WTC11 (cell line): ENCODE measurements around the gene PTTG1IP2. TPM values are rescaled to one million over a fixed set of nuclear protein-coding genes. Genes with fewer than 3 reads are reported as not detected.

Source experiments
- ATAC-seq: fragments of 200-7000 bp; cut with Tn5 transposase; 2 replicates; pipeline ENCODE4 v1.10.0; 2021; ENCODE audit warnings: mild to moderate bottlenecking, moderate library complexity
- CTCF ChIA-PET: fragments of 300-600 bp; sonication (Branson Sonifier 250); formaldehyde crosslinking; loops from one replicate; lab custom pipeline; 2021; ENCODE audit warnings: antibody characterized with exemption; lab: Charles Lee
- POLR2A ChIA-PET: fragments of 350-600 bp; sonication (Branson Sonifier 250); formaldehyde crosslinking; loops from one replicate; lab custom pipeline; 2021; ENCODE audit warnings: antibody characterized with exemption; lab: Charles Lee
- DNase-seq: peaks from one replicate; pipeline ENCODE4 v3.0.0; 2021; ENCODE audit warnings: low spot score
- H3K27ac Mint-ChIP-seq: 2 replicates; pipeline ENCODE4 v1.8.0; 2021; ENCODE audit warnings: mixed read lengths
- H3K27me3 Mint-ChIP-seq: 2 replicates; pipeline ENCODE4 v1.8.0; 2021; ENCODE audit warnings: low read depth, mild to moderate bottlenecking, moderate library complexity, mixed read lengths
- H3K36me3 Mint-ChIP-seq: 2 replicates; pipeline ENCODE4 v1.8.0; 2021; ENCODE audit warnings: mixed read lengths
- H3K4me1 Mint-ChIP-seq: 2 replicates; pipeline ENCODE4 v1.8.0; 2022; ENCODE audit warnings: mixed read lengths
- H3K4me3 Mint-ChIP-seq: 2 replicates; pipeline ENCODE4 v1.8.0; 2021; ENCODE audit warnings: mild to moderate bottlenecking, moderate library complexity, mixed read lengths
- H3K9me3 Mint-ChIP-seq: 2 replicates; pipeline ENCODE4 v1.8.0; 2021; ENCODE audit warnings: mixed read lengths
- HMGXB4 ChIP-seq: sonication (generic); formaldehyde crosslinking; IDR thresholded peaks from 2 replicates; pipeline ENCODE4 v1.8.1; 2023; ENCODE audit warnings: mild to moderate bottlenecking, moderate library complexity, missing genetic modification reagents
- JAZF1 ChIP-seq: fragments of 250-450 bp; sonication (Bioruptor Pico); IDR thresholded peaks from 2 replicates; pipeline ENCODE4 v1.9.0; 2021; ENCODE audit warnings: moderate library complexity, mild to moderate bottlenecking, inconsistent platforms
- MXD4 ChIP-seq: fragments of 250-450 bp; sonication (Bioruptor Pico); IDR thresholded peaks from 2 replicates; pipeline ENCODE4 v1.8.0; 2021; ENCODE audit warnings: mild to moderate bottlenecking, moderate library complexity, borderline replicate concordance
- OVOL2 ChIP-seq: fragments of 250-450 bp; sonication (Bioruptor Pico); IDR thresholded peaks from 2 replicates; pipeline ENCODE4 v1.9.0; 2021; ENCODE audit warnings: mild to moderate bottlenecking, borderline replicate concordance
- ZBTB21 ChIP-seq: sonication (generic); formaldehyde crosslinking; IDR thresholded peaks from 2 replicates; pipeline ENCODE4 v1.8.1; 2023; ENCODE audit warnings: mild to moderate bottlenecking, missing genetic modification reagents, borderline replicate concordance
- ZBTB43 ChIP-seq: sonication (generic); formaldehyde crosslinking; IDR thresholded peaks from 2 replicates; pipeline ENCODE4 v1.8.1; 2023; ENCODE audit warnings: mild to moderate bottlenecking, missing genetic modification reagents
- ZNF232 ChIP-seq: sonication (generic); formaldehyde crosslinking; IDR thresholded peaks from 2 replicates; pipeline ENCODE4 v1.8.0; 2022; ENCODE audit warnings: mild to moderate bottlenecking, missing genetic modification reagents
- total RNA-seq: library from RNA; stranded (reverse); gene quantifications from 3 replicates; pipeline ENCODE4 v1.2.3, GENCODE V29; 2021
- TF ChIP-seq, protein P1 (sequence below): sonication (generic); formaldehyde crosslinking; IDR thresholded peaks from 2 replicates; pipeline ENCODE4 v1.8.0; 2023; ENCODE audit warnings: missing genetic modification reagents, mild to moderate bottlenecking, borderline replicate concordance
- TF ChIP-seq, protein P2 (sequence below): fragments of 250-450 bp; sonication (Bioruptor Pico); IDR thresholded peaks from 2 replicates; pipeline ENCODE4 v2.1.2; 2022; ENCODE audit warnings: mild to moderate bottlenecking, moderate library complexity
- TF ChIP-seq, protein P3 (sequence below): fragments of 250-450 bp; sonication (Bioruptor Pico); IDR thresholded peaks from 2 replicates; pipeline ENCODE4 v1.8.0; 2021; ENCODE audit warnings: mild to moderate bottlenecking

Gene PTTG1IP2
- total RNA-seq, 1 experiment from 2014 or later: not detected

DNA sequence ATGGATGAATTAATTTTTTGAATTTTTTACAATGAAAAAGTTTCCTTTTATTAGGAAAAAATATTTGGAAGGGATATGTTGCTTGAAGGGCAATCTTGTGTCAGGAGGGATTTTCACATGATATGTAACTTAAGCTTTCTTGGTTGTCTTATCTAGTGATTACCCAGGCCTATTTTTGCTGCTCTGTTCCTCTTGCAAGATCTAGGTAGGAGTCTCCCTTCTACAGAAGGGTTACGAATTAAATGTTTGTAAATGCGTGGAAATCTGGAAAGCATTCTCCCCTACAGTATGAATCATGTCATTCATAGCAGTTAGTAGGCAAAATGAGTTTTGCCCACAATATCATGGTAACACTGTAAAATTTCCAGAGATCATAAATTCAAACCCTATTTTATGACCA is 69.0 kb downstream of the PTTG1IP2 start:
- no peaks in the 10 kb centered on the region for H3K9me3 Mint-ChIP-seq
- no peaks in the 10 kb centered on the region for H3K36me3 Mint-ChIP-seq
- TF ChIP-seq, protein P1, sequence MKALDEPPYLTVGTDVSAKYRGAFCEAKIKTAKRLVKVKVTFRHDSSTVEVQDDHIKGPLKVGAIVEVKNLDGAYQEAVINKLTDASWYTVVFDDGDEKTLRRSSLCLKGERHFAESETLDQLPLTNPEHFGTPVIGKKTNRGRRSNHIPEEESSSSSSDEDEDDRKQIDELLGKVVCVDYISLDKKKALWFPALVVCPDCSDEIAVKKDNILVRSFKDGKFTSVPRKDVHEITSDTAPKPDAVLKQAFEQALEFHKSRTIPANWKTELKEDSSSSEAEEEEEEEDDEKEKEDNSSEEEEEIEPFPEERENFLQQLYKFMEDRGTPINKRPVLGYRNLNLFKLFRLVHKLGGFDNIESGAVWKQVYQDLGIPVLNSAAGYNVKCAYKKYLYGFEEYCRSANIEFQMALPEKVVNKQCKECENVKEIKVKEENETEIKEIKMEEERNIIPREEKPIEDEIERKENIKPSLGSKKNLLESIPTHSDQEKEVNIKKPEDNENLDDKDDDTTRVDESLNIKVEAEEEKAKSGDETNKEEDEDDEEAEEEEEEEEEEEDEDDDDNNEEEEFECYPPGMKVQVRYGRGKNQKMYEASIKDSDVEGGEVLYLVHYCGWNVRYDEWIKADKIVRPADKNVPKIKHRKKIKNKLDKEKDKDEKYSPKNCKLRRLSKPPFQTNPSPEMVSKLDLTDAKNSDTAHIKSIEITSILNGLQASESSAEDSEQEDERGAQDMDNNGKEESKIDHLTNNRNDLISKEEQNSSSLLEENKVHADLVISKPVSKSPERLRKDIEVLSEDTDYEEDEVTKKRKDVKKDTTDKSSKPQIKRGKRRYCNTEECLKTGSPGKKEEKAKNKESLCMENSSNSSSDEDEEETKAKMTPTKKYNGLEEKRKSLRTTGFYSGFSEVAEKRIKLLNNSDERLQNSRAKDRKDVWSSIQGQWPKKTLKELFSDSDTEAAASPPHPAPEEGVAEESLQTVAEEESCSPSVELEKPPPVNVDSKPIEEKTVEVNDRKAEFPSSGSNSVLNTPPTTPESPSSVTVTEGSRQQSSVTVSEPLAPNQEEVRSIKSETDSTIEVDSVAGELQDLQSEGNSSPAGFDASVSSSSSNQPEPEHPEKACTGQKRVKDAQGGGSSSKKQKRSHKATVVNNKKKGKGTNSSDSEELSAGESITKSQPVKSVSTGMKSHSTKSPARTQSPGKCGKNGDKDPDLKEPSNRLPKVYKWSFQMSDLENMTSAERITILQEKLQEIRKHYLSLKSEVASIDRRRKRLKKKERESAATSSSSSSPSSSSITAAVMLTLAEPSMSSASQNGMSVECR (CRISPR knock-in tag): no peak
- no peak for TF ChIP-seq JAZF1 (CRISPR knock-in tag)
- H3K4me1 Mint-ChIP-seq: peaks cover 26% of the 10 kb centered on the region
- ChIA-PET CTCF (interaction anchor here (1.2 kb wide), 1 partner anchor 17 kb away, joined by 3 read pairs; no protein-coding TSS in a partner anchor), POLR2A (no interaction called here)
- no peak overlapping the region for H3K27ac Mint-ChIP-seq
- no peaks in the 10 kb centered on the region for H3K27me3 Mint-ChIP-seq
- no peak overlapping the region for H3K4me3 Mint-ChIP-seq
- ATAC-seq (no peak), DNase-seq (no peak)

DNA sequence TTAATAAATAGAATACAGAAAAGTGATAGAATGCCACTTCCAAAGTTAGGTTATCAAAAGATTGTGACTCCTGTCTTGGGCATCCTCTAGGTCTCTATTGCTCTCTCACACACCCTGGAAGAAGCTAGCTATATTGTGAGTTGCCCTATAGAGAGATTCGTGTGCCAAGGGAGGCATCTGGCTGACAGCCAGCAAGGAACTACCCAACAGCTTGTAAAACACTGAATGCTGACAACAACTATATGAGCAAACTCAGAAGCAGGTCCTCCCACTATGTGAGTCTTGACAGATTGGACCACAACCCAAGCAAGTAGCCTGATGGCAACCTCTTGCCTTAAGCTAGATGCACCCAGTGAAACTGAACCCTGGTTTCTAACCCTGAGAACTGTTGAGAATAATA is 71.0 kb downstream of the PTTG1IP2 start:
- CTCF ChIA-PET: interaction anchor here (1.7 kb wide), 1 partner anchor 10 kb away, joined by 9 read pairs; no protein-coding TSS in a partner anchor
- DNase-seq: no peak
- peaks cover 14% of the 10 kb centered on the region for H3K4me1 Mint-ChIP-seq

More for the DNA sequence above, 71.0 kb downstream of the PTTG1IP2 start:
- H3K9me3 Mint-ChIP-seq: no peaks in the 10 kb centered on the region
- ATAC-seq: no peak
- H3K27me3 Mint-ChIP-seq: no peaks in the 10 kb centered on the region
- H3K4me3 Mint-ChIP-seq: no peak overlapping the region
- H3K27ac Mint-ChIP-seq: no peak overlapping the region
- no peaks in the 10 kb centered on the region for H3K36me3 Mint-ChIP-seq
- POLR2A ChIA-PET: no interaction called here
- TF ChIP-seq, protein P2, sequence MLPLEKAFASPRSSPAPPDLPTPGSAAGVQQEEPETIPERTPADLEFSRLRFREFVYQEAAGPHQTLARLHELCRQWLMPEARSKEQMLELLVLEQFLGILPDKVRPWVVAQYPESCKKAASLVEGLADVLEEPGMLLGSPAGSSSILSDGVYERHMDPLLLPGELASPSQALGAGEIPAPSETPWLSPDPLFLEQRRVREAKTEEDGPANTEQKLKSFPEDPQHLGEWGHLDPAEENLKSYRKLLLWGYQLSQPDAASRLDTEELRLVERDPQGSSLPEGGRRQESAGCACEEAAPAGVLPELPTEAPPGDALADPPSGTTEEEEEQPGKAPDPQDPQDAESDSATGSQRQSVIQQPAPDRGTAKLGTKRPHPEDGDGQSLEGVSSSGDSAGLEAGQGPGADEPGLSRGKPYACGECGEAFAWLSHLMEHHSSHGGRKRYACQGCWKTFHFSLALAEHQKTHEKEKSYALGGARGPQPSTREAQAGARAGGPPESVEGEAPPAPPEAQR: no peak
- TF ChIP-seq ZBTB43 (CRISPR knock-in tag) (no peak), ZNF232 (CRISPR knock-in tag) (no peak), HMGXB4 (no peak), OVOL2 (CRISPR knock-in tag) (no peak), ZBTB21 (CRISPR knock-in tag) (no peak), MXD4 (CRISPR knock-in tag) (no peak)
- TF ChIP-seq, protein P3, sequence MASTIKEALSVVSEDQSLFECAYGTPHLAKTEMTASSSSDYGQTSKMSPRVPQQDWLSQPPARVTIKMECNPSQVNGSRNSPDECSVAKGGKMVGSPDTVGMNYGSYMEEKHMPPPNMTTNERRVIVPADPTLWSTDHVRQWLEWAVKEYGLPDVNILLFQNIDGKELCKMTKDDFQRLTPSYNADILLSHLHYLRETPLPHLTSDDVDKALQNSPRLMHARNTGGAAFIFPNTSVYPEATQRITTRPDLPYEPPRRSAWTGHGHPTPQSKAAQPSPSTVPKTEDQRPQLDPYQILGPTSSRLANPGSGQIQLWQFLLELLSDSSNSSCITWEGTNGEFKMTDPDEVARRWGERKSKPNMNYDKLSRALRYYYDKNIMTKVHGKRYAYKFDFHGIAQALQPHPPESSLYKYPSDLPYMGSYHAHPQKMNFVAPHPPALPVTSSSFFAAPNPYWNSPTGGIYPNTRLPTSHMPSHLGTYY (CRISPR knock-in tag): no peak
